GM12891 (cell line): ENCODE measurements around the gene SLC24A3.

Experiments
- PAX5 ChIP-seq: IDR thresholded peaks from 2 replicates; pipeline ENCODE4 v1.6.1; 2011; ENCODE audit warnings: low read length, moderate library complexity, mild to moderate bottlenecking; ENCODE audit not compliant: insufficient read depth, severe bottlenecking
- POLR2A ChIP-seq: IDR thresholded peaks from 2 replicates; pipeline ENCODE4 v1.6.1; 2011; ENCODE audit warnings: low read depth, low read length, control low read depth
- SPI1 ChIP-seq: IDR thresholded peaks from 2 replicates; pipeline ENCODE4 v1.6.1; 2011; ENCODE audit warnings: low read depth, low read length, control low read depth

DNA sequence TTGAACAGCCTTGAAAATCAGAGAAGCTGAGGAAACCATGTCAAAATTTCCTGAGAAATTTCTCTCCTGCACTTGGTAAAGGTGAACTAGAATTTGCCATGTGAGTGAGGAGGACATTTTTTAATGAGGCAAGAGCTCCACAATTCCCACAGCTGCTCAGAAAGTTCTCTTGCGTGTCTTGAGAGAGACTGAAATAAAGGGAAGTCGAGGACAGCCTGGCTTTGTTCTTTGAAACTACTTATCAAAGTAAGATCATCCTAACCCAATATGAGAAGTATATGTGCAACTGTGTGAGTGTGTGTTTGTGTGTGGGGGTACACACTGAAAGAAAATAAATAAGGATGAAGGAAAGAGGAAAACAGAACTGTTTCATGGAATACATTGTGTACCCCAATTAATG is 163.4 kb downstream of the SLC24A3 start:
- TF ChIP-seq PAX5 (no peak), SPI1 (no peak), POLR2A (no peak)
